K562 (cell line): ENCODE data around the gene FHL5. TPM values are rescaled to one million over a fixed set of nuclear protein-coding genes. Genes with fewer than 3 reads are reported as not detected.
A peak's percentile ranks its signal among the peaks of the same experiment; 100 is the strongest.

Source experiments
- ETS2 ChIP-seq: IDR thresholded peaks from 2 replicates; pipeline ENCODE4 v1.6.1; 2016; ENCODE audit warnings: borderline replicate concordance, missing genetic modification characterization, mild to moderate bottlenecking, moderate library complexity, missing compliant biosample characterization; ENCODE audit not compliant: poor library complexity, severe bottlenecking
- FOXK1 ChIP-seq: sonication (generic); formaldehyde crosslinking; IDR thresholded peaks from 2 replicates; pipeline ENCODE4 v1.8.0; 2022; ENCODE audit warnings: missing genetic modification reagents, mild to moderate bottlenecking, borderline replicate concordance
- GTF3C2 ChIP-seq: IDR thresholded peaks from 3 replicates; pipeline ENCODE4 v1.6.1; 2011; ENCODE audit warnings: borderline replicate concordance, mild to moderate bottlenecking, moderate library complexity; ENCODE audit not compliant: insufficient read length; ENCODE audit errors: extremely low read depth
- IFI16 ChIP-seq: fragments of 250-450 bp; sonication (Bioruptor Pico); IDR thresholded peaks from 2 replicates; pipeline ENCODE4 v2.1.2; 2022; ENCODE audit warnings: mild to moderate bottlenecking, inconsistent platforms
- NEUROD1 ChIP-seq: fragments of 150-350 bp; IDR thresholded peaks from 2 replicates; pipeline ENCODE4 v1.6.1; 2014; ENCODE audit warnings: borderline replicate concordance, low read length, low read depth; ENCODE audit not compliant: partially characterized antibody
- PHF8 ChIP-seq: fragments of 200-600 bp; sonication (generic); IDR thresholded peaks from 2 replicates; pipeline ENCODE4 v1.6.1; 2012; ENCODE audit warnings: mixed run types, mild to moderate bottlenecking, inconsistent platforms, low read length, moderate library complexity, borderline replicate concordance
- ZNF274 ChIP-seq: IDR thresholded peaks from 2 replicates; pipeline ENCODE4 v1.6.1; 2011; ENCODE audit warnings: low read depth, mild to moderate bottlenecking, low read length, moderate library complexity, borderline replicate concordance
- ZNF699 ChIP-seq: fragments of 250-450 bp; sonication (Bioruptor Pico); IDR thresholded peaks from 2 replicates; pipeline ENCODE4 v1.8.0; 2021; ENCODE audit warnings: mild to moderate bottlenecking, moderate library complexity; ENCODE audit not compliant: insufficient replicate concordance
- ZNF77 ChIP-seq: fragments of 250-450 bp; sonication (Bioruptor Pico); IDR thresholded peaks from 2 replicates; pipeline ENCODE4 v1.5.0; 2020
- polyA plus RNA-seq, 8 experiments: library from polyadenylated mRNA; depleted of rRNA in 4 of 8; stranded (reverse) in 5 of 8; unstranded in 3 of 8; fragments of >200 nt; fragmentation: Nextera tagmentation in 2 of 8; fragmentation: Illumina TruSeq in 1 of 8; extraction: Ambion mirVana in 2 of 8; extraction: Trizol in 1 of 8; gene quantifications; 2 replicates each; pipeline versions ENCODE4 v1.2.1 to v1.2.3, GENCODE V29; 2011 to 2014; ENCODE audit warnings: inconsistent platforms in 1 of 8, missing spikeins in 1 of 8
- total RNA-seq, 7 experiments: library from RNA; depleted of rRNA in 6 of 7; stranded (reverse); fragments of >200 nt in 6 of 7; fragmentation: Illumina TruSeq in 2 of 7; extraction: Trizol in 2 of 7; gene quantifications; 2 replicates each; pipeline versions ENCODE4 v1.2.1 to v1.2.3, GENCODE V29; 2011 to 2021; ENCODE audit warnings: low replicate concordance in 1 of 7
- TF ChIP-seq, protein P1 (sequence below): fragments of 450-650 bp; IDR thresholded peaks from 2 replicates; pipeline ENCODE4 v1.6.1; 2016; ENCODE audit warnings: low read depth
- TF ChIP-seq, protein P2 (sequence below): fragments of 250-450 bp; sonication (Bioruptor Pico); IDR thresholded peaks from 2 replicates; pipeline ENCODE4 v1.8.0; 2022; ENCODE audit warnings: inconsistent platforms, mild to moderate bottlenecking, moderate library complexity, borderline replicate concordance
- TF ChIP-seq, protein P3 (sequence below): sonication (generic); formaldehyde crosslinking; IDR thresholded peaks from 2 replicates; pipeline ENCODE4 v1.8.0; 2022; ENCODE audit warnings: missing genetic modification reagents, mild to moderate bottlenecking, borderline replicate concordance

FHL5 gene
- total and polyA plus RNA-seq, 9 of the 15 experiments (the other 6 are each of a cell fraction or from before 2014, with no cell fraction given), result not detected

GRCh38 chr6:96521644-96522464 lies 41.1 kb upstream of the FHL5 start, which contains the start of gene UFL1 (continued):
- TF ChIP-seq, protein P1, sequence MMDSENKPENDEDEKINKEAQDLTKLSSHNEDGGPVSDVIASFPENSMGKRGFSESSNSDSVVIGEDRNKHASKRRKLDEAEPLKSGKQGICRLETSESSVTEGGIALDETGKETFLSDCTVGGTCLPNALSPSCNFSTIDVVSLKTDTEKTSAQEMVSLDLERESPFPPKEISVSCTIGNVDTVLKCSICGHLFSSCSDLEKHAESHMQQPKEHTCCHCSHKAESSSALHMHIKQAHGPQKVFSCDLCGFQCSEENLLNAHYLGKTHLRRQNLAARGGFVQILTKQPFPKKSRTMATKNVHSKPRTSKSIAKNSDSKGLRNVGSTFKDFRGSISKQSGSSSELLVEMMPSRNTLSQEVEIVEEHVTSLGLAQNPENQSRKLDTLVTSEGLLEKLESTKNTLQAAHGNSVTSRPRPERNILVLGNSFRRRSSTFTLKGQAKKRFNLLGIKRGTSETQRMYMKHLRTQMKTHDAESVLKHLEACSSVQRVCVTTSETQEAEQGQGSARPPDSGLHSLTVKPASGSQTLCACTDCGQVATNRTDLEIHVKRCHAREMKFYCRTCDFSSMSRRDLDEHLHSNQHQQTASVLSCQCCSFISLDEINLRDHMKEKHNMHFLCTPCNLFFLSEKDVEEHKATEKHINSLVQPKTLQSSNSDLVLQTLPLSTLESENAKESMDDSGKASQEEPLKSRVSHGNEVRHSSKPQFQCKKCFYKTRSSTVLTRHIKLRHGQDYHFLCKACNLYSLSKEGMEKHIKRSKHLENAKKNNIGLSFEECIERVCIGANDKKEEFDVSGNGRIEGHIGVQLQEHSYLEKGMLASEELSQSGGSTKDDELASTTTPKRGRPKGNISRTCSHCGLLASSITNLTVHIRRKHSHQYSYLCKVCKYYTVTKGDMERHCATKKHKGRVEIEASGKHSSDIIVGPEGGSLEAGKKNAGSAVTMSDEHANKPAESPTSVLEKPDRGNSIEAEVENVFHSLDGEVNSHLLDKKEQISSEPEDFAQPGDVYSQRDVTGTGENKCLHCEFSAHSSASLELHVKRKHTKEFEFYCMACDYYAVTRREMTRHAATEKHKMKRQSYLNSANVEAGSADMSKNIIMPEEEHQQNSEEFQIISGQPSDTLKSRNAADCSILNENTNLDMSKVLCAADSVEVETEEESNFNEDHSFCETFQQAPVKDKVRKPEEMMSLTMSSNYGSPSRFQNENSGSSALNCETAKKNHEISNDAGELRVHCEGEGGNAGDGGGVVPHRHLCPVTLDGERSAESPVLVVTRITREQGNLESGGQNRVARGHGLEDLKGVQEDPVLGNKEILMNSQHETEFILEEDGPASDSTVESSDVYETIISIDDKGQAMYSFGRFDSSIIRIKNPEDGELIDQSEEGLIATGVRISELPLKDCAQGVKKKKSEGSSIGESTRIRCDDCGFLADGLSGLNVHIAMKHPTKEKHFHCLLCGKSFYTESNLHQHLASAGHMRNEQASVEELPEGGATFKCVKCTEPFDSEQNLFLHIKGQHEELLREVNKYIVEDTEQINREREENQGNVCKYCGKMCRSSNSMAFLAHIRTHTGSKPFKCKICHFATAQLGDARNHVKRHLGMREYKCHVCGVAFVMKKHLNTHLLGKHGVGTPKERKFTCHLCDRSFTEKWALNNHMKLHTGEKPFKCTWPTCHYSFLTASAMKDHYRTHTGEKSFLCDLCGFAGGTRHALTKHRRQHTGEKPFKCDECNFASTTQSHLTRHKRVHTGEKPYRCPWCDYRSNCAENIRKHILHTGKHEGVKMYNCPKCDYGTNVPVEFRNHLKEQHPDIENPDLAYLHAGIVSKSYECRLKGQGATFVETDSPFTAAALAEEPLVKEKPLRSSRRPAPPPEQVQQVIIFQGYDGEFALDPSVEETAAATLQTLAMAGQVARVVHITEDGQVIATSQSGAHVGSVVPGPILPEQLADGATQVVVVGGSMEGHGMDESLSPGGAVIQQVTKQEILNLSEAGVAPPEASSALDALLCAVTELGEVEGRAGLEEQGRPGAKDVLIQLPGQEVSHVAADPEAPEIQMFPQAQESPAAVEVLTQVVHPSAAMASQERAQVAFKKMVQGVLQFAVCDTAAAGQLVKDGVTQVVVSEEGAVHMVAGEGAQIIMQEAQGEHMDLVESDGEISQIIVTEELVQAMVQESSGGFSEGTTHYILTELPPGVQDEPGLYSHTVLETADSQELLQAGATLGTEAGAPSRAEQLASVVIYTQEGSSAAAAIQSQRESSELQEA, result peak; percentile 89
- TF ChIP-seq ZNF77 (CRISPR knock-in tag), result 0 out of 2 replicates have a peak, but pooled peaks have one; percentile 10
- no peak for TF ChIP-seq ZNF699 (CRISPR knock-in tag)
- no peak for TF ChIP-seq ZNF274
- 0 out of 2 replicates have a peak, but pooled peaks have one; percentile 14 for TF ChIP-seq FOXK1 (CRISPR knock-in tag)
- TF ChIP-seq, protein P2, sequence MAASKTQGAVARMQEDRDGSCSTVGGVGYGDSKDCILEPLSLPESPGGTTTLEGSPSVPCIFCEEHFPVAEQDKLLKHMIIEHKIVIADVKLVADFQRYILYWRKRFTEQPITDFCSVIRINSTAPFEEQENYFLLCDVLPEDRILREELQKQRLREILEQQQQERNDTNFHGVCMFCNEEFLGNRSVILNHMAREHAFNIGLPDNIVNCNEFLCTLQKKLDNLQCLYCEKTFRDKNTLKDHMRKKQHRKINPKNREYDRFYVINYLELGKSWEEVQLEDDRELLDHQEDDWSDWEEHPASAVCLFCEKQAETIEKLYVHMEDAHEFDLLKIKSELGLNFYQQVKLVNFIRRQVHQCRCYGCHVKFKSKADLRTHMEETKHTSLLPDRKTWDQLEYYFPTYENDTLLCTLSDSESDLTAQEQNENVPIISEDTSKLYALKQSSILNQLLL (CRISPR knock-in tag), result no peak
- no peak for TF ChIP-seq ETS2 (tag)
- TF ChIP-seq, protein P3, sequence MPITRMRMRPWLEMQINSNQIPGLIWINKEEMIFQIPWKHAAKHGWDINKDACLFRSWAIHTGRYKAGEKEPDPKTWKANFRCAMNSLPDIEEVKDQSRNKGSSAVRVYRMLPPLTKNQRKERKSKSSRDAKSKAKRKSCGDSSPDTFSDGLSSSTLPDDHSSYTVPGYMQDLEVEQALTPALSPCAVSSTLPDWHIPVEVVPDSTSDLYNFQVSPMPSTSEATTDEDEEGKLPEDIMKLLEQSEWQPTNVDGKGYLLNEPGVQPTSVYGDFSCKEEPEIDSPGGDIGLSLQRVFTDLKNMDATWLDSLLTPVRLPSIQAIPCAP (CRISPR knock-in tag), result 0 out of 2 replicates have a peak, but pooled peaks have one; percentile 22
- TF ChIP-seq IFI16, result no peak
- peak; percentile 47 for TF ChIP-seq NEUROD1
- TF ChIP-seq PHF8, result peak; percentile 100
- no peak for TF ChIP-seq GTF3C2
